NB4 (cell line): ENCODE results near the gene CEBPB.

ENCODE experiments used
- CTCF ChIP-seq: IDR thresholded peaks from one replicate; pipeline ENCODE4 v1.5.1; 2012; ENCODE audit warnings: low read depth, low read length
- MYC ChIP-seq: IDR thresholded peaks from 2 replicates; pipeline ENCODE4 v1.6.1; 2011; ENCODE audit warnings: low read depth, low read length
- POLR2A ChIP-seq: IDR thresholded peaks from 2 replicates; pipeline ENCODE4 v1.6.1; 2011; ENCODE audit warnings: mild to moderate bottlenecking; ENCODE audit not compliant: insufficient read length; ENCODE audit errors: extremely low read depth

GRCh38 chr20:50222309-50223038 lies 31.8 kb downstream of the CEBPB start:
- no peak for TF ChIP-seq CTCF
- no peak for TF ChIP-seq POLR2A
- TF ChIP-seq MYC: no peak
